Panc1 (cell line): ENCODE measurements around the gene DAZAP1. TPM values are rescaled to one million over a fixed set of nuclear protein-coding genes. Genes with fewer than 3 reads are reported as not detected.

Experiments
- ATAC-seq: fragments of 200-7000 bp; cut with Tn5 transposase; 2 replicates; pipeline ENCODE4 v1.9.1; 2020; ENCODE audit warnings: mild to moderate bottlenecking, moderate library complexity
- BruUV-seq: library from RNA; stranded (reverse); fragments of 400-500 nt; replicated peaks from 2 replicates; lab custom pipeline; 2021; lab: Mats Ljungman, UMichigan
- CTCF ChIA-PET: fragments of 300-600 bp; sonication (Branson Sonifier 250); formaldehyde crosslinking; loops from one replicate; lab custom pipeline; 2022; ENCODE audit warnings: antibody characterized with exemption; lab: Charles Lee
- POLR2A ChIA-PET: fragments of 300-600 bp; sonication (Branson Sonifier 250); formaldehyde crosslinking; loops from one replicate; lab custom pipeline; 2022; ENCODE audit warnings: antibody characterized with exemption; lab: Charles Lee
- DNase-seq: peaks from one replicate; pipeline ENCODE4 v3.0.0-alpha.2; 2010; ENCODE audit warnings: low read depth, low spot score
- H3K27ac ChIP-seq: 2 replicates; pipeline ENCODE4 v1.5.1; 2011; ENCODE audit warnings: mild to moderate bottlenecking, low read length, inconsistent platforms
- H3K27me3 ChIP-seq: fragments of 200-500 bp; sonication (Bioruptor generic); 2 replicates; pipeline ENCODE4 v1.6.0; 2014; ENCODE audit warnings: low read length, inconsistent platforms; ENCODE audit not compliant: control insufficient read depth, insufficient read depth
- H3K36me3 ChIP-seq: fragments of 200-500 bp; sonication (Bioruptor generic); 2 replicates; pipeline ENCODE4 v1.5.1; 2014; ENCODE audit warnings: inconsistent platforms, mild to moderate bottlenecking, low read length, moderate library complexity; ENCODE audit not compliant: control insufficient read depth, insufficient read depth
- H3K4me1 ChIP-seq: 2 replicates; pipeline ENCODE4 v1.5.1; 2011; ENCODE audit warnings: inconsistent platforms, mild to moderate bottlenecking, low read length, moderate library complexity; ENCODE audit not compliant: control insufficient read depth, insufficient read depth
- H3K4me3 ChIP-seq, 2 experiments: 2 replicates each; pipeline ENCODE4 v1.5.1; 2011 to 2012; ENCODE audit warnings: low read depth in 2 of 2, low read length in 2 of 2, mild to moderate bottlenecking in 2 of 2, inconsistent platforms in 1 of 2, moderate library complexity in 1 of 2
- H3K9me3 ChIP-seq: fragments of 200-500 bp; sonication (Bioruptor generic); 2 replicates; pipeline ENCODE4 v1.5.1; 2014; ENCODE audit warnings: low read depth, mild to moderate bottlenecking, inconsistent platforms, low read length, moderate library complexity; ENCODE audit not compliant: control insufficient read depth, insufficient read depth
- POLR2AphosphoS5 ChIP-seq: IDR thresholded peaks from 2 replicates; pipeline ENCODE4 v1.6.1; 2012; ENCODE audit warnings: mild to moderate bottlenecking, low read depth, low read length, moderate library complexity
- SIN3A ChIP-seq: IDR thresholded peaks from 2 replicates; pipeline ENCODE4 v1.6.1; 2012; ENCODE audit warnings: low read depth, mild to moderate bottlenecking, low read length, moderate library complexity, borderline replicate concordance; ENCODE audit not compliant: insufficient read depth
- TCF7L2 ChIP-seq: IDR thresholded peaks from 2 replicates; pipeline ENCODE4 v1.6.1; 2011; ENCODE audit warnings: mild to moderate bottlenecking, low read depth, low read length, inconsistent platforms
- in situ Hi-C: cut with HindIII; loops from 2 replicates; pipeline ENCODE4 v1.10.0; 2016; ENCODE audit warnings: low sequenced_read_pairs, low pct_unique_long_range_greater_than_20kb
- intact Hi-C: fragments of 100-400 bp; cut with micrococcal nuclease; formaldehyde crosslinking; loops from one replicate; pipeline ENCODE4 v1.10.0; 2022; ENCODE audit not compliant: unreplicated experiment
- total RNA-seq: library from RNA; stranded (reverse); gene quantifications from one replicate; pipeline ENCODE4 v1.2.1, GENCODE V29; 2021; ENCODE audit not compliant: unreplicated experiment
- TF ChIP-seq, protein P1 (sequence below): fragments of 450-650 bp; IDR thresholded peaks from 2 replicates; pipeline ENCODE4 v1.5.1; 2017; ENCODE audit warnings: mild to moderate bottlenecking
- TF ChIP-seq, protein P2 (sequence below), 2 experiments: IDR thresholded peaks; 2 replicates each; pipeline ENCODE4 v1.6.1; 2011 to 2012; ENCODE audit warnings: low read depth in 2 of 2, control low read depth in 1 of 2, low read length in 1 of 2, mild to moderate bottlenecking in 1 of 2, moderate library complexity in 1 of 2; ENCODE audit not compliant: insufficient read depth in 1 of 2

Gene DAZAP1
- total RNA-seq, 1 experiment from 2014 or later = 195 TPM

DNA sequence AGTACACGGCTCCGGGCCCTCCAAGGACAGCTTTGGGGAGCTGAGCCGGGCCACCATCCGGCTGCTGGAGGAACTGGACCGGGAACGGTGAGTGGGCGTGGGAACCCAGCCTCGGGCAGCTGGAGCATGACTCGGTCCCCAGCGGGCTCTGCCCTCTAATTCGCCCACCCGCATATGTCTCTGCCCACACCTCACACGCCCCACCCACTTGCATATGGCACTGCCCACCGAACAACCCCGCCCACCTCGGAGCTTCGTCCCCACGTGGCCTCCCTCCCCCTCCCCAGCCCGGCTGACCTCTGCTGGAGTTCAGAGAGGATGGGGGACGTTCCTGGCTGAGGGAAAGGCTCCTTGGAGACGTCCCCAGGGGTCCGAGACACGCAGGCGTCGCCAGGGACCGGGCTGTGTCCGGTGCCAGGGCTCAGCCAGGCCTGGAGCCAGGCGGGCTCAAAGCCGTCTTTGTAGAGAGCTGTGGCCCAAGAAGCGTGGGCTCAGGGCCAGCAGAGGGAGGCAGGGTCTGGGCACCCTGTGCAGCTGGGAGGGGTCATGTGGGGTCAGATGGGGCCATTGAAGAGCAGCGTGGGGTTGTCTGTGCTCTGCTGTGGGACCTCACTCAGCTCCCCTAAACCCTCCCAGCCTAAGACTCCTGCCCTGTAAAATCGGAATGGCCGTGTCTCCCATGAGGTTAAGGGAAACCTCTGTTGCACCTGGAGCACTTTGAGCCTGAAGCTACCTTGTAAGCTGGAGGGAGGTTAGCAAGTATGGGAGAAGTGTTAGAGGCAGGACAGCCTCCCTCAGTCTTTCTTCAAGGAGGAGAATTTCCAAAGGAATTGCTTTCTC, 46.4 kb downstream of the DAZAP1 start:
- in situ Hi-C loops (no loop called here), intact Hi-C loops (no loop called here)
- Histone ChIP-seq H3K9me3 (no peaks in the 10 kb centered on the region), H3K36me3 (no peaks in the 10 kb centered on the region), H3K4me3 (no peak overlapping the region), H3K27me3 (no peaks in the 10 kb centered on the region), H3K27ac (no peak overlapping the region), H3K4me1 (no peaks in the 10 kb centered on the region; the same call in none of the 2 replicates)
- ATAC-seq = no peak; the same call in 1 of the 2 replicates
- no TSS peak for BruUV-seq
- ChIA-PET POLR2A (no interaction called here), CTCF (no interaction called here)
- DNase-seq = no peak
- no peak for TF ChIP-seq TCF7L2
- TF ChIP-seq SIN3A = no peak
- TF ChIP-seq, protein P1, sequence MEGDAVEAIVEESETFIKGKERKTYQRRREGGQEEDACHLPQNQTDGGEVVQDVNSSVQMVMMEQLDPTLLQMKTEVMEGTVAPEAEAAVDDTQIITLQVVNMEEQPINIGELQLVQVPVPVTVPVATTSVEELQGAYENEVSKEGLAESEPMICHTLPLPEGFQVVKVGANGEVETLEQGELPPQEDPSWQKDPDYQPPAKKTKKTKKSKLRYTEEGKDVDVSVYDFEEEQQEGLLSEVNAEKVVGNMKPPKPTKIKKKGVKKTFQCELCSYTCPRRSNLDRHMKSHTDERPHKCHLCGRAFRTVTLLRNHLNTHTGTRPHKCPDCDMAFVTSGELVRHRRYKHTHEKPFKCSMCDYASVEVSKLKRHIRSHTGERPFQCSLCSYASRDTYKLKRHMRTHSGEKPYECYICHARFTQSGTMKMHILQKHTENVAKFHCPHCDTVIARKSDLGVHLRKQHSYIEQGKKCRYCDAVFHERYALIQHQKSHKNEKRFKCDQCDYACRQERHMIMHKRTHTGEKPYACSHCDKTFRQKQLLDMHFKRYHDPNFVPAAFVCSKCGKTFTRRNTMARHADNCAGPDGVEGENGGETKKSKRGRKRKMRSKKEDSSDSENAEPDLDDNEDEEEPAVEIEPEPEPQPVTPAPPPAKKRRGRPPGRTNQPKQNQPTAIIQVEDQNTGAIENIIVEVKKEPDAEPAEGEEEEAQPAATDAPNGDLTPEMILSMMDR = no peak
- TF ChIP-seq, protein P2, sequence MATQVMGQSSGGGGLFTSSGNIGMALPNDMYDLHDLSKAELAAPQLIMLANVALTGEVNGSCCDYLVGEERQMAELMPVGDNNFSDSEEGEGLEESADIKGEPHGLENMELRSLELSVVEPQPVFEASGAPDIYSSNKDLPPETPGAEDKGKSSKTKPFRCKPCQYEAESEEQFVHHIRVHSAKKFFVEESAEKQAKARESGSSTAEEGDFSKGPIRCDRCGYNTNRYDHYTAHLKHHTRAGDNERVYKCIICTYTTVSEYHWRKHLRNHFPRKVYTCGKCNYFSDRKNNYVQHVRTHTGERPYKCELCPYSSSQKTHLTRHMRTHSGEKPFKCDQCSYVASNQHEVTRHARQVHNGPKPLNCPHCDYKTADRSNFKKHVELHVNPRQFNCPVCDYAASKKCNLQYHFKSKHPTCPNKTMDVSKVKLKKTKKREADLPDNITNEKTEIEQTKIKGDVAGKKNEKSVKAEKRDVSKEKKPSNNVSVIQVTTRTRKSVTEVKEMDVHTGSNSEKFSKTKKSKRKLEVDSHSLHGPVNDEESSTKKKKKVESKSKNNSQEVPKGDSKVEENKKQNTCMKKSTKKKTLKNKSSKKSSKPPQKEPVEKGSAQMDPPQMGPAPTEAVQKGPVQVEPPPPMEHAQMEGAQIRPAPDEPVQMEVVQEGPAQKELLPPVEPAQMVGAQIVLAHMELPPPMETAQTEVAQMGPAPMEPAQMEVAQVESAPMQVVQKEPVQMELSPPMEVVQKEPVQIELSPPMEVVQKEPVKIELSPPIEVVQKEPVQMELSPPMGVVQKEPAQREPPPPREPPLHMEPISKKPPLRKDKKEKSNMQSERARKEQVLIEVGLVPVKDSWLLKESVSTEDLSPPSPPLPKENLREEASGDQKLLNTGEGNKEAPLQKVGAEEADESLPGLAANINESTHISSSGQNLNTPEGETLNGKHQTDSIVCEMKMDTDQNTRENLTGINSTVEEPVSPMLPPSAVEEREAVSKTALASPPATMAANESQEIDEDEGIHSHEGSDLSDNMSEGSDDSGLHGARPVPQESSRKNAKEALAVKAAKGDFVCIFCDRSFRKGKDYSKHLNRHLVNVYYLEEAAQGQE (IDR thresholded peaks at IDR 0.05; ENCODE audit: insufficient read depth in 1 of 2, low read depth in 2 of 2, low read length in 1 of 2) = no peak
- TF ChIP-seq POLR2AphosphoS5 = no peak

DNA sequence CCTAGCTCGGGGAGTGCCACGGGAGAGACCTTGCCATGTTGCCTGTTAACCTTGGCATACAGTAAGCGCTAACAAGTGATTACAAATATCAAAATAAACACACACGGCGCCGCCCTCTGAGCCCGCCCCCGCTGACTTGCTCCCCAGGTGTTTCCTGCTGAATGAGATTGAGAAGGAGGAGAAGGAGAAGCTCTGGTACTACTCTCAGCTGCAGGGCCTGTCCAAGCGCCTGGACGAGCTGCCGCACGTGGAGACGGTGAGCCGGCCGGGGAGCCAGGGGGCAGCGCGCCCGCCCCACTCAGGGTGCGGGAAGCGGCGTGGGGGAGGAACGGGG, 47.6 kb downstream of the DAZAP1 start:
- Histone ChIP-seq H3K9me3 (no peaks in the 10 kb centered on the region), H3K27ac (no peak overlapping the region), H3K4me1 (no peaks in the 10 kb centered on the region; the same call in 1 of the 2 replicates), H3K27me3 (no peaks in the 10 kb centered on the region), H3K36me3 (no peaks in the 10 kb centered on the region), H3K4me3 (no peak overlapping the region)
- in situ Hi-C loops (no loop called here), intact Hi-C loops (no loop called here)
- ChIA-PET CTCF (no interaction called here), POLR2A (interaction anchor here (0.8 kb wide), 1 partner anchor 194 kb away, joined by 3 read pairs; no protein-coding TSS in a partner anchor)
- DNase-seq = no peak
- no TSS peak for BruUV-seq
- TF ChIP-seq, protein P1 = no peak
- TF ChIP-seq POLR2AphosphoS5 = no peak
- TF ChIP-seq SIN3A = no peak
- no peak for TF ChIP-seq TCF7L2
- no peak for ATAC-seq
